A549 treated with Hydrocortisone at 1 μM for 4 hours (cell line): Measurements from ENCODE around the gene CBX3. TPM values are rescaled to one million over a fixed set of nuclear protein-coding genes. Genes with fewer than 3 reads are reported as not detected.

Experiments used
- total RNA-seq: library from RNA; stranded (reverse); fragments of 200-300 nt; extraction: Qiagen RNA extraction; gene quantifications from 5 replicates; pipeline ENCODE4 v1.2.3, GENCODE V29; 2022

Gene CBX3
- total RNA-seq = 211 to 275 TPM (median 231 TPM) in 5 replicates

DNA sequence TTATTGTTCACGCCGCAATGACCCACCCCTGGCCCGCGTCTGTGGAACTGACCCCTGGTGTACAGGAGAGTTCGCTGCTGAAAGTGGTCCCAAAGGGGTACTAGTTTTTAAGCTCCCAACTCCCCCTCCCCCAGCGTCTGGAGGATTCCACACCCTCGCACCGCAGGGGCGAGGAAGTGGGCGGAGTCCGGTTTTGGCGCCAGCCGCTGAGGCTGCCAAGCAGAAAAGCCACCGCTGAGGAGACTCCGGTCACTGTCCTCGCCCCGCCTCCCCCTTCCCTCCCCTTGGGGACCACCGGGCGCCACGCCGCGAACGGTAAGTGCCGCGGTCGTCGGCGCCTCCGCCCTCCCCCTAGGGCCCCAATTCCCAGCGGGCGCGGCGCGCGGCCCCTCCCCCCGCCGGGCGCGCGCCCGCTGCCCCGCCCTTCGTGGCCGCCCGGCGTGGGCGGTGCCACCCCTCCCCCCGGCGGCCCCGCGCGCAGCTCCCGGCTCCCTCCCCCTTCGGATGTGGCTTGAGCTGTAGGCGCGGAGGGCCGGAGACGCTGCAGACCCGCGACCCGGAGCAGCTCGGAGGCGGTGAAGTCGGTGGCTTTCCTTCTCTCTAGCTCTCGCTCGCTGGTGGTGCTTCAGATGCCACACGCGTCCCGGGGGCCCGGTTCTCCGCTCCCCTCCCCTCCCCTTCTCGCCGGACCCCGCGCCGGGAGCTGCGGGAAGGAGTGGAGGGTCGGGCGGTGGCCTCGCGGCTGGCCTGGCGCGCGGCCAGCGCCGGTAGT, at the start of gene CBX3:
TSS of gene CBX3 (plus strand) at position 499 of the 772 bp plus-strand sequence. CDS start 1,254 bp downstream, outside the sequence.

GRCh38 chr7:26151953-26152781, 49.4 kb upstream of the CBX3 start, which contains the start of gene NFE2L3:
TSS of gene NFE2L3 (plus strand) at chr7:26152198. CDS start at chr7:26152499, 301 bp downstream.

DNA sequence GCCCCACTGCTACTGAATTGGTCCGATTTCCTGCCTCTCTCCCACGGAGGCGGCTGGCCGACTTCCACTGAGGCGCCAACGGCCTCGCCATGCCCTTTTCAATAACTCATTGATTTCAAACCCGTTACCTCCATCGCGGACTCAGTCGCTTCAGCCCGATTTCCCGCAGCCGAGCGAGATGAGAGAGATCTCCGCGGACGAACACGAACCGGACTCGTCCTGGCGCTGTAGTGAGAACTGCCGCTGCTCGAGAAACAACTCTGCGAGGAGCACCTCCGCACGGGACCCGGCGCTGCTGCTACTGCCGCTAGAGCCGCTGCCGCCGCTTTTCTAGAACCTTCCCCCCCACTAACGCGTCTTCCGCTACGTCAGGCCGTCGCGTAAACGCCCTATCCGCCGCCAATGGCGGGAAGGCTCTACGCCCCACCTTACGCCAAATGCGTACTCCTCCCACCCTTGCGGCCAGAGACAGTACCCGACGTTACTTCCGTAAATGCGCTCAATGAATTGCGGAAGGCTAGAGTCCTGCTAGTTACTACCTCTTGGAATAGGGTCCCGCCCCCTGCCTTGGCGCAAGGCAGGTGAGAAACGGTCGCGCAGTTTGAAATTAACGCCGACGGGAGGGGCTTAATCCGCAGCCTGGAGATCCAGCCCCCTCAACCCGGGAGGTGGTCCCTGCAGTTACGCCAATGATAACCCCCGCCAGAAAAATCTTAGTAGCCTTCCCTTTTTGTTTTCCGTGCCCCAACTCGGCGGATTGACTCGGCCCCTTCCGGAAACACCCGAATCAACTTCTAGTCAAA, 900 bp upstream of the CBX3 start, which contains the start of gene HNRNPA2B1:
TSS of gene HNRNPA2B1 (minus strand) at position 303 of the 803 bp plus-strand sequence. CDS start at position 134, 169 bp downstream.

Other genes starting within 250 kb of the CBX3 start
- 6.9 to 9.9 TPM (median 7.6 TPM) in 5 replicates for gene NFE2L3, start 49.5 kb upstream of the CBX3 start, total RNA-seq
- gene HNRNPA2B1, start 999 bp upstream of the CBX3 start, total RNA-seq = 1,094 to 1,714 TPM (median 1,179 TPM) in 5 replicates
- 4.6 to 5.8 TPM (median 5.0 TPM) in 5 replicates for gene SNX10, start 90.1 kb downstream of the CBX3 start, total RNA-seq